Bronchial epithelial cell (primary cell): ENCODE measurements around the gene MIS18A. TPM values are rescaled to one million over a fixed set of nuclear protein-coding genes. Genes with fewer than 3 reads are reported as not detected.
"Not testable (repeated sequence)": the region's sequence is repeated elsewhere in the genome, so short reads cannot be mapped to it uniquely, and the experiment has no call there.

ENCODE experiments used
- DNase-seq: peaks from one replicate; pipeline ENCODE4 v3.0.0-alpha.2; 2010; ENCODE audit warnings: low read depth
- FAIRE-seq: peaks from 2 replicates; lab custom pipeline; 2011; peaks lifted over from hg19 to GRCh38; lab: Jason Lieb, UNC
- H3K27me3 ChIP-seq: 2 replicates; pipeline ENCODE4 v1.5.1; 2011; ENCODE audit warnings: low read length; ENCODE audit not compliant: control insufficient read depth, insufficient read depth
- H3K36me3 ChIP-seq: 2 replicates; pipeline ENCODE4 v1.5.1; 2011; ENCODE audit warnings: low read length; ENCODE audit not compliant: control insufficient read depth, insufficient read depth
- H3K4me3 ChIP-seq: 2 replicates; pipeline ENCODE4 v1.5.1; 2011; ENCODE audit warnings: mild to moderate bottlenecking, low read depth, low read length, control low read depth
- total RNA-seq: library from RNA; depleted of rRNA; stranded (reverse); fragments of >200 nt; gene quantifications from 2 replicates; pipeline ENCODE4 v1.2.1, GENCODE V29; 2014
- TF ChIP-seq, protein P1 (sequence below): IDR thresholded peaks from 2 replicates; pipeline ENCODE4 v1.5.1; 2011; ENCODE audit warnings: mild to moderate bottlenecking, moderate library complexity, low read length, control low read depth, inconsistent platforms; ENCODE audit not compliant: insufficient read depth, severe bottlenecking

MIS18A gene
- total RNA-seq, 1 donor from 2014 or later: 4.2 TPM

- Histone ChIP-seq H3K4me3 (peak overlapping the region; percentile 72), H3K36me3 (peaks cover 2% of the 10 kb centered on the region), H3K27me3 (no peaks in the 10 kb centered on the region)
- DNase-seq (no peak), FAIRE-seq (no peak)
- TF ChIP-seq, protein P1, sequence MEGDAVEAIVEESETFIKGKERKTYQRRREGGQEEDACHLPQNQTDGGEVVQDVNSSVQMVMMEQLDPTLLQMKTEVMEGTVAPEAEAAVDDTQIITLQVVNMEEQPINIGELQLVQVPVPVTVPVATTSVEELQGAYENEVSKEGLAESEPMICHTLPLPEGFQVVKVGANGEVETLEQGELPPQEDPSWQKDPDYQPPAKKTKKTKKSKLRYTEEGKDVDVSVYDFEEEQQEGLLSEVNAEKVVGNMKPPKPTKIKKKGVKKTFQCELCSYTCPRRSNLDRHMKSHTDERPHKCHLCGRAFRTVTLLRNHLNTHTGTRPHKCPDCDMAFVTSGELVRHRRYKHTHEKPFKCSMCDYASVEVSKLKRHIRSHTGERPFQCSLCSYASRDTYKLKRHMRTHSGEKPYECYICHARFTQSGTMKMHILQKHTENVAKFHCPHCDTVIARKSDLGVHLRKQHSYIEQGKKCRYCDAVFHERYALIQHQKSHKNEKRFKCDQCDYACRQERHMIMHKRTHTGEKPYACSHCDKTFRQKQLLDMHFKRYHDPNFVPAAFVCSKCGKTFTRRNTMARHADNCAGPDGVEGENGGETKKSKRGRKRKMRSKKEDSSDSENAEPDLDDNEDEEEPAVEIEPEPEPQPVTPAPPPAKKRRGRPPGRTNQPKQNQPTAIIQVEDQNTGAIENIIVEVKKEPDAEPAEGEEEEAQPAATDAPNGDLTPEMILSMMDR: no peak
Measured at GRCh38 chr21:32279377-32279680, 480 bp upstream of the MIS18A start.

DNA sequence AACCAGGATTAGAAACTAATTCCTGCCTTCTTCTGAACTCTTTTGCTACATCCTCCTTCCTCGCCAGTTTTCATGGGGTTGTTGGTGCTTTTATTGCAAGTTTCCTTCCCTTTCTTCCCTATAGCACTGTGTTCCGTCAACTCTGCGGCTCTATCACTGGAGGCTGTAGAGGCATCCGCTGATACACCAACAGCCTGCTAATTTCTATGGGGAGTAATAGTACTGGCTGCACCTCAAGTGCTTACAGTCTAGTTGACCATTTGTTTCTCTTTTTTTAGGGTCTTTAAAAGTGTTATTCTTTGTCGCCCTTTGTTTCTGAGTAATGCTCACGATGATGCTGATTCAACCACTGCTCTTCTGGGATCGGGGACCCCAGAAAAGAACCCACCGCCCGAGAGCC lies 746 bp downstream of the MIS18A start:
- H3K36me3 ChIP-seq: no peaks in the 10 kb centered on the region
- FAIRE-seq: no peak
- peak; percentile 8 for DNase-seq
- TF ChIP-seq, protein P1: no peak
- H3K4me3 ChIP-seq: peak overlapping the region; percentile 72
- H3K27me3 ChIP-seq: no peaks in the 10 kb centered on the region

- TF ChIP-seq, protein P1: no peak
- no peak for FAIRE-seq
- H3K36me3 ChIP-seq: no peaks in the 10 kb centered on the region
- H3K4me3 ChIP-seq: no peak overlapping the region
- DNase-seq: no peak
- H3K27me3 ChIP-seq: no peaks in the 10 kb centered on the region
Measured at GRCh38 chr21:32276671-32277070, 2.2 kb downstream of the MIS18A start.

- TF ChIP-seq, protein P1: no peak
- FAIRE-seq: no peak
- Histone ChIP-seq H3K36me3 (peaks cover 3% of the 10 kb centered on the region), H3K4me3 (no peak overlapping the region), H3K27me3 (no peaks in the 10 kb centered on the region)
- DNase-seq: no peak
Measured at GRCh38 chr21:32270748-32271147, 8.1 kb downstream of the MIS18A start.

DNA sequence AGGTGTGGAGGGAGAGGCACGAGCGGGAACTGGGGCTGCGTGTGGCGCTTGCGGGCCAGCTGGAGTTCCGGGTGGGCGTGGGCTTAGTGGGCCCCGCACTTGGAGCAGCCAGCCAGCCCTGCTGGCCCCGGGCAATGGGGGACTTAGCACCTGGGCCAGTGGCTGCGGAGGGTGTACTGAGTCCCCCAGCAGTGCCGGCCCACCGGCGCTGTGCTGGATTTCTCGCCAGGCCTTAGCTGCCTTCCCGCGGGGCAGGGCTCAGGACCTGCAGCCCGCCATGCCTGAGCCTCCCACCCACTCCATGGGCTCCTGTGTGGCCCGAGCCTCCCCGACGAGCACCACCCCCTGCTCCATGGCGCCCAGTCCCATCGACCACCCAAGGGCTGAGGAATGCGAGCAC lies 13.5 kb downstream of the MIS18A start:
- not testable (repeated sequence) for H3K27me3 ChIP-seq, H3K36me3 ChIP-seq, H3K4me3 ChIP-seq, FAIRE-seq, DNase-seq

GRCh38 chr21:32261929-32262328 lies 16.9 kb downstream of the MIS18A start:
- H3K36me3 ChIP-seq: peaks cover 1% of the 10 kb centered on the region

More at GRCh38 chr21:32261929-32262328, 16.9 kb downstream of the MIS18A start:
- no peak overlapping the region for H3K4me3 ChIP-seq
- TF ChIP-seq, protein P1: no peak
- DNase-seq: no peak
- FAIRE-seq: no peak
- H3K27me3 ChIP-seq: no peaks in the 10 kb centered on the region
